ENCODE data around the gene PCED1B.
"Not testable (repeated sequence)": the region's sequence is repeated elsewhere in the genome, so short reads cannot be mapped to it uniquely, and the experiment has no call there.

Gene PCED1B

GRCh38 chr12:47126246-47126645 is 46.8 kb downstream of the PCED1B start:
- DNase-seq = no peak

- DNase-seq = no peak
These were observed 51.6 kb downstream of the PCED1B start for GRCh38 chr12:47131011-47131410.

GRCh38 chr12:47134005-47134404 is 54.6 kb downstream of the PCED1B start:
- no peak for DNase-seq

- DNase-seq = no peak
These were observed 56.2 kb downstream of the PCED1B start for GRCh38 chr12:47135578-47135977.

- no peak for DNase-seq
These were observed 59.7 kb downstream of the PCED1B start for GRCh38 chr12:47139000-47139681.

GRCh38 chr12:47141459-47141858 is 62.0 kb downstream of the PCED1B start:
- DNase-seq = no peak

- no peak for DNase-seq
These were observed 65.3 kb downstream of the PCED1B start for GRCh38 chr12:47144769-47145168.

- no peak for DNase-seq
These were observed 65.8 kb downstream of the PCED1B start for GRCh38 chr12:47145188-47145587.

- no peak for DNase-seq
These were observed 68.3 kb downstream of the PCED1B start for GRCh38 chr12:47147739-47148138.

- DNase-seq = no peak
These were observed 69.7 kb downstream of the PCED1B start for GRCh38 chr12:47149146-47149545.

- no peak for DNase-seq
These were observed 72.7 kb downstream of the PCED1B start for GRCh38 chr12:47152095-47152494.

- DNase-seq = no peak
These were observed 76.2 kb downstream of the PCED1B start for GRCh38 chr12:47155457-47156166.

GRCh38 chr12:47156167-47156736 is 76.8 kb downstream of the PCED1B start:
- DNase-seq = no peak

GRCh38 chr12:47158792-47159191 is 79.4 kb downstream of the PCED1B start:
- no peak for DNase-seq

GRCh38 chr12:47159348-47159747 is 79.9 kb downstream of the PCED1B start:
- no peak for DNase-seq

- no peak for DNase-seq
These were observed 81.2 kb downstream of the PCED1B start for GRCh38 chr12:47160316-47161244.

GRCh38 chr12:47164116-47164515 is 84.7 kb downstream of the PCED1B start:
- no peak for DNase-seq

- DNase-seq = no peak
These were observed 85.5 kb downstream of the PCED1B start for GRCh38 chr12:47164724-47165439.

GRCh38 chr12:47165934-47166333 is 86.5 kb downstream of the PCED1B start:
- DNase-seq = no peak

GRCh38 chr12:47166365-47166764 is 86.9 kb downstream of the PCED1B start:
- DNase-seq = no peak

- not testable (repeated sequence) for DNase-seq
These were observed 90.9 kb downstream of the PCED1B start for GRCh38 chr12:47170281-47170680.

GRCh38 chr12:47178014-47178413 is 98.6 kb downstream of the PCED1B start:
- no peak for DNase-seq

Data from activated T-cell treated with anti-CD3 and anti-CD28 coated beads for 4 hours (primary cell).